Globus pallidus (tissue), 1 donor: ENCODE results near the gene HOXA3.

Source experiments
- DNase-seq: peaks from one replicate; pipeline ENCODE4 v3.0.0-alpha.2; 2015; ENCODE audit warnings: low spot score

HOXA3 gene

GRCh38 chr7:27113991-27114769 is 38.2 kb downstream of the HOXA3 start:
- DNase-seq, result no peak

DNA sequence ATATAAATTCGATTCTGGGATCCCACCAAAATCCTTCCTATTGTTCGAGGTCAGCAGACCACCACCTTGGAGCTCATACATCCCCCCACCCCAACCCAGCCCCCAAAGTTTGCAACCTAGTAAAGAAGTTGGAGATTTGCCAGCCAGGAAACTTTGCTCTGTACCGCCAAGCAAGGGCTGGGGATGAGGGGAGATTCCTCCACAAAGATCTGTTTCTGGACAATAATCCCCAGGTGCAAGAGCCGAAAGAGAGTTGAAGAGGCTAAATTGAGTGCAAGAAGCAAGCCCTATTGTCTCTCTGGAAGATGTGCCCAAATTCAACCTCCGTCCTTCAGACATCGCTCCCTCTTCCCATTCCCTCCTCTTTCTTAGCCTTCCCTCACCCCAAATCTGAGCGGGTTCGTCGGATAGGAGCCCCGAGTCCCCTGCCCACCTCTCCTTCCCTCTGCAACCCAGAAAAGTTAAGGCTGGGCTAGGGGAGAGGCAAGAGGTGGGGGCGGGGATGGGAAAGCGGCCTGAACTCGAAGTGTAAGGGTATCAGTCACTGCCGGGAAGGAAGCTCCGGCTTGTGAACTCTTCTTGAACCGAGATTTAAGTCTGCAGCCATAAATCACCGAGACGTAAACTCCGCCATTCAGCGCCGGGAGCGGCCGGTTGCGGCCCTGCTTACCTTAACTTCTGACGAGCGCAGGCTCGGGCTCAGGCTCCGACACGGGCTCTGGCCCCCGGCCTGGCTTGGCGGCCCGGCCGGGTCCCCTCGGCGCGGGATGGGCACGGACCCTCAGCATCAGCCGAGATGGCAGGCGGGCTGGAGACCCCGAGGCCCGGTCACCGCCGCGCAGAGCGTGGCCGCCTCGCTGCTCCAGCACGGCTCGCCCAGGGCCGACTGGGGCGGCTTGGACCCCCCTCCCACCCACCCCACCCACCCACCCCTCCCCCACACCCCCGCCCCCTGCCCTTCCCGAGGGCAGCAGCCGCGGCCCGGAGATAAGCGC is 39.1 kb downstream of the HOXA3 start:
- DNase-seq, result no peak

GRCh38 chr7:27112361-27112760 is 40.0 kb downstream of the HOXA3 start:
- DNase-seq, result no peak

DNA sequence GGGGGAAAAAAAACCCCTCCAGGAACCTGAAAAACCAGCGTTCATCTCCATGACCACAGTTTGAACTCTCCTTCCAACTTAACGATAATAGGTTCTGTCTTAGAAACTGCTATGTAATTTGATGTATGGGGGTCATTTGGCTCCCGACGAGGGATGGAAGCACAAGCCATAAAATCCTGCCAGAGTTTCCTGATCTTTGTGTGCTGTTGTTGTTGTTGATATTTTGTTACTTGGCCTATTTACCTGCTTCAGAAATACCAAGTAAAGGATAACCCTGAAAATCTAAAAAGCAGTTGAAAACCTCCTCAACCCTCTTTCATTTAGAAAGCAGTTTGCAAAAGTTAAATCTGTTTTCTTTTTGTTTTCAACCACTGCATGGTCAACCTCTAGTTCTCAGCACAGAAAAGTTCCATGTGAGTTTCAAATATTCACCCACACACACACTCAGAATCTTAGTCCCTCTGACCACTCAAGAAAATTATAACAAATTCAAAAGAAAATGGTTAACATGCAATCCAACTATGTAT is 40.6 kb downstream of the HOXA3 start:
- DNase-seq, result no peak

DNA sequence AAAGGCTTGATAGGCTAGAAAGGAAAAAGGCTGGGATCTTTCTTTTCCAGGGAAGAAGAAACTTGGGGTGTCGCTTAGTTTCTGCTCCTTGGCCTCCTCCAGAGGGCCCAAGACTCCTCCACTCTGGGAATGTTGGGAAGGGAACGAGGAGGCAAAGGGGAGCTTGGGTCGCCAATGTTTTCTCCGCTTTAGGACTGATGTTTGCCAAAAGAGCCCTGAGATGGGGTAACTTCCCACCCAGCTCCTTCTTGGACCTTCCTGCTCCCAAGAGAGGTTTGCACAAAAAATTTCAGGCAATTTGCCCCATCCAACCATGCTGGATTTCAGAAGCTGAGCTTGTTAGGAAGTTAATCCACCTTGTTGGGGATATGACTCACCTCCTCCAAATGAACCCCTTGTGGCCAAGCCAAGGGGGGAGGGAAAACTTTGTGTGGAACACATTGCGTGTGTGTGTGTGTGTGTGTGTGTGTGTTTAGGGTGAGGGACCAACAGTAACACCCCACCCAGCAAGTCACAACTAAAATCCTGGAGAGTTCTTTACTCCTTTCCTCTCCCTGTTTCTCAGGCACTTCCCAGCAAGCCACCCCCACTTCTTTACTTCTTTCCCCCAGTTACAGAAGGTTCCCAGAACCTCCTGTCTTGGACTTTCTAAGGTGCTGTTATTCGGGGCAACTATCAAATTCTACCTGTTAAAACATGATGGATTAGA is 41.2 kb downstream of the HOXA3 start:
- no peak for DNase-seq

DNA sequence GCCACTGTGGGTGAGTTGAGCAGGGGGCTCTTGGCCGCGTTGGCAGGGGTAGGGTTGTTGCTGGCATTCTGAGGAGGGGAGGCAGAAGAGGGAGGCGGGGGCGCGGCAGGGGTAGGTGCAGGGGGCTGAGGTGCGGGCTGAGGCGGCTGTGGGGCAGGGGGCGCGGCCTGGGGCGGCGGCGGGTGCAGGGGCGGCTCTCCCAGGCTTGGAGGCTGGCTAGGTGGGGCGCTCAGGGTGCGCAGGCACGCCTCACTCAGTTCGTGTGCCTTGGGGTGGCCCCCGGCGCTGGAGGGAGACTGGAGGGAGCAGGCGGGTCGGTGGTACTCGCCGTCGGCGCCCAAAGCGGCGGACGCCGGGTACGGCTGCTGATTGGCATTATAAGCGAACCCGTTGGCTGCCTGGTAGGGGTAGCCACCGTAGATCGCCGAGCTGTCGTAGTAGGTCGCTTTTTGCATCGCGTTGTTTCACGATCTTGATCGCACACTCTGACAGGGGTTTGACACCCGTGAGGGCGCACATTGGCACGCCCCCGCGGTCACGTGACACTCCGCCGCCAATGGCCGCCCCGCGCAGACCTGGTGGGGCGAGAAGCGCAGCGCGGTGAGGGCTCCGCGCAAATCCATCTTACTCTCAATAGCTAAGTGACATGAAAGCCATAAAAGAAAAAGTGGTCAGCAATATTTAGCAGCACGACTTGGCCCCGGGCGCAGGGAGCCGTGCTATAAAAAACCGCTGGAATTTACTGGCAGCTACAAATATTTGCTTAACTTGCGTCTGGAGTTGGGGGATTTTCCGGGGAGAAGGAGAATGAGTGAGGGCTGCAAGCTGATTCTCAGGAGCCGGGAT is 42.0 kb downstream of the HOXA3 start:
- no peak for DNase-seq

DNA sequence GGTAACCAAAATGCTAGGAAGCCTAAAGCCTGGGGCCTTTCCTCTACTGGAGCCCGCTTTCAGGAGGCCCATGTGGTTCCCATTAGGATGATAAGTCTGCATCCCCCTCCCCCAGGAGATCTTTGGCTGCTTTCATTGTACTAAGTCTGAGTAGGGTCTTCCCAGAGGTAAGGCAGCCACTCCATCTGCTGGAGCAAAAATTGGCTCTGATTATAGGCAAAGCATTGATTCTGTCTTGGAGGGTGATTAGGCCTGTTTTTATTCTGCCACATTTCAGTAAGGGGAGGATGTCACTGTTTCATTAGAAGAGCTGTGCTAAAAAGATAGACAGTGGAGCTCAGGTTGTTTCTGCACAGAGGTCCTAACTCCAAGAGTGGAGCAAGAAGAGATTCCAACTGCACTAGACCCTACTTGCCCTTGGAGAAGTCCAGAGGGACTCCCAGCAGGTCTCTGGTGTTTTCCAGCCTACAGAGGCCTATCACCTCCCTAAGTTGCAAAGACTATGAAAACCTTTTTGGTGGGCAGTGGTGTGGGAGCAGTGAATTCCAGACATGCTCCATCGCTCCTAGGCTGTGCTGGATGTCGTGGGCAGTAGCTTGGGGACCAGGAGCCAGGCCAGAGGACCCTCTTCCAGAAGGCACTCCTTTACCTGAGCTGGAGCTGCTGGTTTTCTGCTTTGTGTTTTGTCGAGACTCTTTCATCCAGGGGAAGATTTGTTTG is 42.8 kb downstream of the HOXA3 start:
- no peak for DNase-seq

GRCh38 chr7:27108390-27109127 is 43.8 kb downstream of the HOXA3 start:
- no peak for DNase-seq

DNA sequence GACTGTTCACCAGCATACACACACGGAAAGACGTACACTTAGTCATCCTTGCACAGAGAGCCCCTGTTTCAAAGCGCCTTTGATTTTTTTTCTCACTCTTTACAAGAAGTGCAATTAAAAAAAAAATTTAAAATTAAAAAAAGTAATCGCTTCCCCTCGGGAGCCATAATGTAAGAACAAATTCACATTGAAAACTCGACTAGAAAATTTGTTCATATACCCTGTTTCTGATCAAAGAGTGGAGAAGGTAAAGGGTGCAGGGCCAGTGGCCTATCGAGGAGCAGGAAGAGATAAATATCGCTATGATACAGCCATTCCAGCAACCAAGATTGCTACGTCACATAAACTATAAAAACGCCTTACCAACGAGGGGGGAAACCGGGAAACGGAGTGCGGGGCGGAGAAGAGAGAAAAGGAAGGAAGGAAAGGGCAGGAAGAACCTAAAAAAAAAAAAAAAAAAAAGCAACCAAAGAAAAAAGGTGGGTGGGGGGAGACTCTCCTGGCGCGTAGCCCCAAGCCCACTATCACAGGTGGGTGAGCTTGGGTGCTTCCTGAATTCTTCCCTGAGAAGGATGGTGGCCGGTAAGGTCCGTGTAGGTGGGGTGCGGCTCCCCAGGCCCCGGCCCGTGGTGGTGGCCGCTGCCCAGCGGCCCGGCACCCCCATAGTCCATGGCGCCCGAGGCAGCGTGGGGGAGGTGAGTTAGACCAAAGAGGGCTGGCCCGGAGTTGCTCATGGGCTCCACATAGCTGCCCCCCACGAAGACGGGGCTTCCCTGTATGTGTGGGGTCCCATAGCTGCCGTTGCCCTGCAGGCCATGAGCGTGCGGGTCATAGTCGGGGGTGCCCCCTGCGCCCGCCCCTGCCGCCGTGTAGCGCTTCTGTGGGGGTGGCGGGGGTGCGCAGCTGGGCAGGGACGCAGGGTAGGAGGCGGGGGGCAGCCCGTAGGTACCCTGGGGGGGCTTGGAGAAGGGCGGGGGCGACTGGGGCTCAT is 44.7 kb downstream of the HOXA3 start:
- no peak for DNase-seq

GRCh38 chr7:27106901-27107240 is 45.5 kb downstream of the HOXA3 start:
- no peak for DNase-seq

DNA sequence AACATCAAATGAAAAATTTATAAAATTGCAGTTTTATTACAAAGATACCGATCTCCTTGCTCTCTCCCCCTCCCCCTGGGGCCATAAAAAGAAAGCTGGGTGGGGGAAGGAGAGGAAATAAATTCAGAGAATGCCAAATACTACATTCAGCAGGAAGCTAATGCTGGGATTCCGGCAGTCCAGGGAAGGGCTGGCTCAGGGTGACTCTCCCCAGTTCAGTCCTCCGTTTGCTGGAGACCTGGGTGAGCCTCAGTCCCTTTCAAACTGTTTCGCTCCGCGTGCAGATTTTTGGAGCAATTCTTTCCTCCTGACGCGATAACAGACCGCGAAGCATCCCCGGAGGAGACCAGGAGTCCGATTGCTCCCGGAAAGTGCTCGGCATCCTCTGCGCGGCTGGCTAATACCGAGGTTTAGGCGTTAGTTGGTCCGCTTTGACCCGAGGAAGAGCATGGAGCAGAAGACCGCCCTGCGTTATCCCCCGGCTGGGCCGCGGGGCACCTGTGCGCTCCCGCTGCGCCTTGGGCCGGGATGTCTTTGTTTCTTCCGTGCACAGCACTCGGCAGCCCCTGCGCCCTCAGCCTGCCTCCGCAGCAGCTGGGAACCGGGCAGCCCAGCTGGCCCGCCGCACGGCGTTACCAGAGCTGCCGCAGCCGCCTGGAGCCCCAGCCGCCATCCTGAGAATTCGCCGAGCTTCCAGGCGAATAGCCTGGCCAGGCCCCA is 46.0 kb downstream of the HOXA3 start:
- DNase-seq, result no peak

GRCh38 chr7:27105301-27106031 is 46.9 kb downstream of the HOXA3 start:
- DNase-seq, result no peak

DNA sequence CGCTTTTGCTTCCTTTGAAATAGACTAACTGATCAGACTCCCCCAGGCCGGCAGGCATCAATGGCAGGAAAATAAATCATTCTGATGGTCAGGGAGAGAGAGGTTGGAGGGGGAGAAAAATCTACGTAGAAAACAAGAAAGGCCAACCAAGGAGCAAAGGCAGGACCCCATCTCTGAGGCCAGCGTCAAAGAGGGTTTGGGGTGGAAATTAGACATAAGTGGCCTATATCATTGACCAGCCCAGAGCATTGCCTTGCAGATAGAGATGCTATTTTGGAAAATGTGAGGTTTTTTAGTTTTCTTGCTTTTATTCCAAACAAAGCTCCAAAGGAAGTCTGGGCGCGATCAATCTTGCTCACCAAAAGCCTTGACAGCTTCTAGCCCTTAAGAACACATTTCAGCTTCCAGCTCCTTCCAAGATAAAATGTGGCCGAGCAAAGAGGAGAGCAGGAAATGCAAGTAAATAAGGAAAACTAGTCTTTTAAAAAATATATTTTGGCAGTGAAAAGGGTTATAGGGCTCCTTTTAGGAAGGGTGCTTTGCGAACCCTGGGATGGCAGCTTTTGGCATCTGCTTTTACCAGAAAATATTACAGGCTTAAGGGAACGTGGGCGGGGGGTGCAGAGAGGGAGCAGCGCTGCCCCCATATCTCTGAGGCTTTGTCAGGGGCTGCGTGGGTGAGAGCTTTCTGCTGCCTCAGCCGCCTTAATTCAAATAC is 47.9 kb downstream of the HOXA3 start:
- no peak for DNase-seq

- no peak for DNase-seq
Observed at GRCh38 chr7:27103489-27104226, 48.7 kb downstream of the HOXA3 start.

- no peak for DNase-seq
Observed at GRCh38 chr7:27102581-27103442, 49.6 kb downstream of the HOXA3 start, which contains the start of gene HOXA2. Gene HOXA2, minus strand, starts transcription at chr7:27102683. Its CDS starts 183 bp downstream, at chr7:27102500.
